ENCODE data around the gene EMX1.
A peak's percentile ranks its signal among the peaks of the same experiment; 100 is the strongest.

Gene EMX1

GRCh38 chr2:72945450-72946019 lies 28.2 kb downstream of the EMX1 start:
- DNase-seq, result no peak

DNA sequence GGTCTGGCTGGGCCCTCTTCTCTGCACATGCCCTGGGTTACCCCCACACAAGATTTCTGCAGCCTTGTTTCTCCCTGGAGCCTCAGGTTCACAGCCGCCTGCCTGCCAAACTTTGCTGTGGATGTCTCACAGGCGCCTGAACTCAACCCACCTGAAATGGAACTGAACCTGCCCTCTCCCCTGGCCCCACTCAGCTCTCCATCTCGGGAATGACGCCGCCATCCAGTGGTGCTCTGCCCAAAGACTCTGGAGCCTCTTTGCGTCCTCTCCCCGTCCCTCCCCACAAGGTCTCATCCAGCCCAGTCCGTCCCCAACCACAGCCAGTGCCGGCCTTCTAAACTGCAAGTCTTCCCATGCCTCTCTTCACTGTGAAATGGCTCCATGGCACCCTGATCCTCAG lies 29.1 kb downstream of the EMX1 start:
- DNase-seq, result no peak

DNA sequence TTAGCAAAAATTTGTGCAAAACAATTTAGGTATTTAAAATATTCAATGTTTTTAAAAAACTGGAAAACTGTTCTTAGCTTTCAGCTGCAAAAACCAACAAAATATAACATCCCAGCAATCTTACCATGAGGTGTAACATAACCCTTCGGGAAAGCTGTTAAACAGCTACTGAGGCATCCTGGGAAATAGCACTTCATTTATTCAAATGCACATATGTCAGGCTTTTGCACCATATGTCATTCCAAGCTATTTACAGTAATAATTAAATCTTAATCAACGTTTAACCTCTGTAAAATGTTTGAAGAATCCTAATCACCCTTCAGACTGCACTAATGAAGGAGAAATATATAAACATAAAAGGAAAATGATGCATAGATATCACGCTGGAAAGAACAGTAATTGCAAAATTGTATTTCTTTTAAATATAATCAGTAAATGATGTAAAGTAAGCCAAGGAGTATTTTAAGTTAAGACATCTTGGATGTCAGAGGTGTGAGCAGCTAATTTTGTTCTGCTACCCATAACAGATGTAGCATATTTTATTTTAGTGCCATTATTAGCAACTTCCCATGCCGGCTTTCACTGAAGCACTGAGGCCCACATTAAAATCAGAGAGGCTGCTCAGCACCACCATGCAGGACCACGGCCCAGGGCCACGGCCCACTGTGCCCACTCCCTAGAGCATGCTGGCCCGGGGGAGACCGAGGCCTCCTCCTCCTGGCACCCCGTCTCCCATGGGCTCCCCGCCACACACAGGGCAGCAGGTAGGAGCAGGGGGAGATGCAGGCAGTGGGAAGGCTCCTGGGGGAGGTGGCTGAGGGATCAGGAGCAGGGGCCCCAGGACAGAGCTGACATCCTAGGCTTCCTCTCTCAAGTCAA lies 30.9 kb downstream of the EMX1 start:
- no peak for DNase-seq

DNA sequence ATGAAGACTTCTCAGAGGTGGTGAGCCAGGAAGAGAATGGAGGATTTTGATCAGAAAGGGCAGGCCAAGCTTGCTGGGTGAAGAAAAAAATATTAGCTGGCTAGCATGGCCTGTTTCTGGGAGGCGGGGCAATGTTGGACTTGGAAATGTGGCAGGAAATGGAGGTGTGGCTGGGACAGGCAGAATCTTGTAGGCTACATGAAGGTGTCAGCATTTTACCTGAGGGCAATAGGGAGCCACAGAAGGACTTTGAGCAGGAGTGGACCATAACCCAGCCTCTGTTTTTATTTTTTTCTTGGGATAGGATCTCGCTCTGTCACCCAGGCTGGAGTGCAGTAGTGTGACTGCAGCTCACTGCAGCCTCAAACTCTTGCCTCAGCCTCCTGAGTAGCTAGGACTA lies 31.7 kb downstream of the EMX1 start:
- DNase-seq, result no peak

DNA sequence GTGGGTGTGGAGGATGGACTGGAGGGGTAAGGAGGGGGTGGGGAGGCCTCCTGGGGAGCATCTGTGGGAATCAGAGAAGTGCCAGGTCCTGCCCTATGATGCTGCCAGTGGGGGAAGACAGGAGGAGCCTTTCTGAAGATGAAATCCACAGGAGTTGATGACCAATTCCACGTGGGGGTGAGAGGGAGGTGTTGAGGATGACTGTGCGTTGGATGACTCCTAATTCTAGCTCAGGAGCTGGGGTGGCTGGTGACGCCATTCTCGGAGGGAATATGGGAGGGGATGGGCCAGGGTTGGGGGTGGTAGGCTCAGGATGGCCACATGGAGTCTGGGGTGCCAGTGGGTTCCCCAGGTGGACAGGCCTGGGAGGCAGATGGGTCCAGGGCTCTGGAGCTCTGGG lies 32.3 kb downstream of the EMX1 start:
- DNase-seq, result no peak

GRCh38 chr2:72950558-72951255 lies 33.4 kb downstream of the EMX1 start:
- no peak for DNase-seq

- DNase-seq, result no peak
These were observed 34.2 kb downstream of the EMX1 start for GRCh38 chr2:72951303-72952095.

DNA sequence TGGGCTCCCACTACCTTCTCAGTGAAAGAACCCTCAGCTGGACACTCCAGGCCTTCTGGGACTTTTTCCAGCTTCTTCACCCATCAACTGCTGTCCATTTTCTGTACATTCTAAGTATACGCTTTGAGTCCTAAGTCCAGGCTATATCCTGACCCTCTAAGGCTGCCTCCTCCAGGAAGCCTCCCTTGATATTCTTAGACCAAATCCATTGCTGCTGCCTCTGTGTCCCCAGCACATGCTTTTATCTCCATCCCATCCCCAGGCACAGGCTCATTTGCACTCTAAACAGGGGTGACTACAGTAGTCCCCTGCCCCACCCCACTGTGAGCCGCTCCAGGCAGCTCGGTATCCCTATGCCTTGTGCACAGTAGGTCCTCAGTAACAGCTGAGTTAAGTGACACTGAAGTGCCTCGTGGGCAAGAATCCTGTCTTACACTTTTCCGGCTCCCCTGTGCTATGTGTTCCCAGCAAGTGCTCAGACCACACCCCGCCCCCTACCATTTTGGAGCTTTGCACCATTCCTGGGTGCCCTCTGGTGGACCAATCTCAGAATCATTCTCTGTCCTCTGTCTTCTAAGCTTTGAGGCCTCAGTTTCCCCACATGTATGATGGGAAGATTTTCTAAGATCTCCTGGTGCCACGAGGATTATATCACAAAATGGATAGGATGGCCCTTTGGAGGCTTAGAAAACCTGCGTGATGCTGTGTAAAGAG lies 34.9 kb downstream of the EMX1 start:
- no peak for DNase-seq

DNA sequence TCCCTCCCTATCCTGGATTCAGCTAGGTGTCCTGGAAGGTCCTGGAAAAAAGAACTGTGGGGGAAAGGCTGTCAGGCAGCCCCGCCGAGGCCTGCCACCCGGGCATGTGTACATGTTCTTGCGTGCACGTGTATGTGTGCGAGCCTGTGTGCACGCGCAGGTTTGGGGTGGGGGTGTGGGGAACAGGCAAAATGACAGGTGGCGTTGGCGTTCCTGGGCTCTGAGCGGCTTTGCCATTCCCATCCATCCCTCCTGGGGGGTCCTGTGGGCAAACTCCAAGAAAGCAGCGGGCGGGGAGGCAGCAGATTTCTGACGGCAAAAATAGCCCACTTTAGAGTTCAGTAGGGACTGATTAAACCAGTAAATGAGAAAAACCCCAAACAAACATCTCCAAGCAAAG lies 35.6 kb downstream of the EMX1 start:
- no peak for DNase-seq

- DNase-seq, result no peak
These were observed 36.2 kb downstream of the EMX1 start for GRCh38 chr2:72953528-72953927.

DNA sequence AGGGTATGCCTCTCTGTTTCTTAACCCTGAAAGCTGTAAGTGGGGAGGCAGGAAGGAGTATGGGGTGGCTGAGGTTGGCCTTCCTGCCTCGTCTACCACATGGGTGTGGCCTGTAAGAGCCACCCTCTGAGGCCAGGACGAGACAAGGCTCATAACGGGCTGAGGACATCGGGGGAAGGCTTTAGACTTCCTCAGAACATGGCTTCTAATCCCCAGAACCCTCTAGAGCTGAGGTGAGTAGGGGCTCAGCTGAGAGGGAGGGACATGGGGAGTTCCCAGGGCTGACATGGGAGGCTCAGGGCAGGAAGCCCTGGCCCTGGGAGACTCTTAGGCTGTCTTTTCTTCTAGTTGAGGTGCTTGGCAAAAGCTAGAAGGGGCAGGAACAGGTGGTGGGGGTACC lies 36.7 kb downstream of the EMX1 start:
- peak; percentile 36 for DNase-seq

DNA sequence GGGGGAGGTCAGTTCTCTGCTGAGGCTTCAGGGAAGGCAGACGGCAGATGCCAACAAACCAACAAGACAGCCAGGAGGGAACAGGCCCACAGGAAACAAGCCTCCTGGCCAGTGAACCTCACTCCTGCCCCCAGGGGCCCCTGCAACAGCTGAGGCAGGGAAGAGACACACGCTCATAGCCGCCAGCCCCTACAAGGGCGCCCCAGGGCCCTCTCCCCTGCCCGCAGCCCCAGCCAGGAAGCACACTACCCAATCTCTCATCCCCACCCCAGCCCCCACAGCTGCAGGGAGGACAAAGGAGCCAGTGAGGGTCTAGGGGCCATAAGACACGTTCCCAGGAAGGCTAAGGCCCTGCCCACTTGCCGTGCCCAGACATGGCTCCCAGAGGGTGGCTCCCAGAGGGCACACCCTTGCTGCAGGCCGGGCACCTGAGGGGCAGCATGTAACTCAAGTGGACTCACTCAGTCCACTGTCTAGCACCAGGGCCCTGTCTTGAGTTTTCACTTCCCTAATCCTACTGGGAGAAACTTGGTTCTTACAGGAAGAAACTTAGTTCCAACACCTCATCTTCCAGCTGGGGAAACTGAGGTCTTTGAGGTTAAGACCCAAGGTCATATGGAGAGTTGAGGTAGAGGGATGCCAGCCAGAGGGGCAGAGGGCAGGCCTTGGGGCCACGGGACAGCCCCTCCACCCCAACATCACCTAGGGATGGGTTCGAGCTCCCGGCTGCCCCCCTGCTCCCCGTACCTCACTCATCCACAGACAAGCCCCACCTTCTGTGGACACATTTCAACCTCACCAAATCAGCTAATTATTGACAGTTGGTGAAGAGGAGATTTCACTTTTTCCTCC lies 37.3 kb downstream of the EMX1 start:
- no peak for DNase-seq

GRCh38 chr2:72955228-72956049 lies 38.1 kb downstream of the EMX1 start:
- DNase-seq, result no peak

- no peak for DNase-seq
These were observed 38.7 kb downstream of the EMX1 start for GRCh38 chr2:72956050-72956395.

- no peak for DNase-seq
These were observed 39.6 kb downstream of the EMX1 start for GRCh38 chr2:72956936-72957335.

DNA sequence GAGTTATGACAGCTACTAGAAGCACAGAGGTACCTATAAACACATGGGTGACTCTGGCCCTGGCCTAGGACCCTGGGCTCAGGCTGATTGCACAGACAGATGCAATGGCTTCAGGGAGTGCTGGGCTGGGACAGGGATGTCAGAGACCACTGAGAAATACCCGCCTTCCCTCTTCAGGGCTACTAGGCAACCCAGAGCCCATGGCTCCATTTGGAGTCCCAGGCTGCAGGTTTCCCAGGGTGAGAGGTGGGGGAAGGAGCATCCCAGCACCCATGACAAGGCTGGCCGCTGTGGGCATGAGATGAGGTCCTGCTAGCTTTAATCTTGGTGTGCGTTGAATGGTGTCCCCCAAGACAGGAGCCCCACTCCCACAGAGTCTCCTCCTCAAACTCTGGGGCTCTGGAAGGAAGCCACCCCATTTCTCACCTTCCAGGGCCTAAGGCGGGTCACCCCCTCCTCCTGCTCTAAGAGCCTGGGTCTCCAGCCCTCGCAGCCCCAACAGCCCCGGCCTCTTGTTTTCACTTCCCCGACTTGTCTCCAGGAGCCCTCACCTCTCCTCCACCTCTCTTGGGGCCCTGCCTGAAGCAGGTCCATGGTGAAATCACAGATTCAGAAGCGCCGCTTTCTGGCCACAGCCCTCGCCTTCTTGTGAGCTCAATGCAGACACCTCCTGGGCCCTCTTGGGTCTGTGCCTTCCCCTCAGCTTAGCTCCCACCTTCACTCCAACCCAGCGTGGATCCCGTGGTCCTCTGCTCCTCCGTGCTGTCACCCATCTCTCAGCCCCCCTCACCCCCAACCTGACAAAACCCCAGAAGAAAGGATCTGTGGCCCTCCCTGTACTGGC lies 41.4 kb downstream of the EMX1 start:
- DNase-seq, result no peak

DNA sequence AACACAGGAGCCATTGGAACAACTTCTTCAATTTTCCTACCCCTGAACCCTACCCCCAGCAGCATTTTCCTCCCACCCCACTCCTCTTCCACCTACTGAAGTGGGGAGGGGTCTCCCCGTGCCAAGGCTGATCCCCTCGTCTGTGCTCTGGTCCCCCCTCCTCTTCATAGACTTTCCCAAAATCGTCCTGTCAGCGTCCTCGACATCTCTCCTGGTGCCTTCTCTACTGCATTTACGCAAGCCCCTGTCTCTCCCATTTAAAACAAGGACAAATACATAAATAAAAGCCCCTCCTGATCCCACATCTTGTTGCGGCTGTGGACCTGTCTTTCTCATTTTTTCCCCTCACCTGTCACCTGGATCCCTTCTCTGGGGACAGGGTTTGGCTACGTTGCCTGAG lies 42.2 kb downstream of the EMX1 start:
- DNase-seq, result no peak

GRCh38 chr2:72959995-72960981 lies 43.0 kb downstream of the EMX1 start:
- DNase-seq, result no peak
